NCI-H446 (cell line): ENCODE data around the gene SPRR2A.
"Not testable (repeated sequence)": the region's sequence is repeated elsewhere in the genome, so short reads cannot be mapped to it uniquely, and the experiment has no call there.

Source experiments
- DNase-seq, 2 experiments: peaks; one replicate each; lab custom pipeline; 2025; lab: John Stamatoyannopoulos, UW

The SPRR2A gene

DNA sequence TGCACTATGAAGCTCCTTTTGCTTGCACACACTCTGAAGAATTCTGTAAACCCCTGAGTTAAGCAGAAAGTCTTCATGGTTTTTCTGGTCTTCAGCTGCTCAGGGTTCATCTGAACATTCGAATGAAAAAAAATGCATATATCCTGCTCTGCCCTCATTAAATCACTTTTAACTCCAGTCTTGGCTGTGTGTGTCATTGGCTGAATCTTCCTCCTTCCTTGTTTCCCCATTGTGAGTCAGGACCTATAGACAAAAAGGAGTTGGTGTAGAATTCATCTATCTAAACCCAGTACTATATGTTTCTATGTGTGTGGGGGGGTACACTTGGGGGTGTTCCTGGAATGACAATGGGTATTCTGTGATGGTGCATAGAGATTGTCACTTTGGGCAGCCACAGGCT is 32.9 kb downstream of the SPRR2A start:
- no peak for DNase-seq

GRCh38 chr1:153023109-153023508 is 34.2 kb downstream of the SPRR2A start:
- DNase-seq, result no peak

DNA sequence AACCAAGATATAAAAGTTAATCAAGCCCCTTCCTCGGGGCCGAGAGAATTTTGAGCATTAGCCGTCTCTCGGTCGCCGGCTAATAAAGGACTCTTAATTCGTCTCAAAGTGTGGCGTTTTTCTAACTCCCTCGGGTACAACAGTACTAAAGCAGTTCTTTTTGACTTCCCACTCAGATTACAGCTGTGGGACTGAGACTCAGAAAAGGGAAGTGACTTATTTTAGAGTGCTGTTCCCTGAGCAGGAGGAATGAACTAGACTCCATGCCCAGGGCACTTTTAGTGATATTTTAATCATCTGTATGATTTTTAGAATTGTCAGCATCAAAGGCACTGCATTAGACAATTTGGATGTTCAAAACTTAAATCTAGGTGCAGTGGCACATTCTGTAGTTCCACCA is 35.0 kb downstream of the SPRR2A start:
- DNase-seq, result not testable (repeated sequence)

- not testable (repeated sequence) for DNase-seq
These were observed 35.5 kb downstream of the SPRR2A start for GRCh38 chr1:153021829-153022228.

DNA sequence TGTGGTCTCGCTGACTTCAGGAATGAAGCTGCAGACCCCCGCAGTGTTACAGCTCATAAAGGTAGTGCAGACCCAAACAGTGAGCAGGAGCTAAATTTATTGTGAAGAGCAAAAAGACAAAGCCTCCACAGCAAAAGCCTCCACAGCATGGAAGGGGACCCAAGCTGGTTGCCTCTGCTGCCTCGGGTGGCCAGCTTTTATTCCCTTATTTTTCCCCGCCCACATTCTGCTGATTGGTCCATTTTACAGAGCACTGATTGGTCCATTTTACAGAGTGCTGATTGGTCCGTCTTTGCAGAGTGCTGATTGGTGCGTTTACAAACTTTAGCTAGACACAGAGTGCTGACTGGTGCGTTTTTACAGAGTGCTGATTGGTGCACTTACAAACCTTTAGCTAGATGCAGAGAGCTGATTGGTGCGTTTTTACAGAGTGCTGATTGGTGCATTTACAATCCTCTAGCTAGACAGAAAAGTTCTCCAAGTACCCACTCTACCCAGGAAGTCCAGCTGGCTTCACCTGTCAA is 46.0 kb downstream of the SPRR2A start:
- not testable (repeated sequence) for DNase-seq
